Stimulated activated CD4-positive, alpha-beta T cell treated with anti-CD3 and anti-CD28 coated beads, Interleukin-2, amount 100 ng/mL, for 24 hours (primary cell): ENCODE measurements around the gene MYOM3.
"Not testable (repeated sequence)": the region's sequence is repeated elsewhere in the genome, so short reads cannot be mapped to it uniquely, and the experiment has no call there.

ENCODE experiments used
- DNase-seq, 2 donors: peaks; one replicate each; pipeline ENCODE4 v3.0.0-alpha.2; 2020

Gene MYOM3

DNA sequence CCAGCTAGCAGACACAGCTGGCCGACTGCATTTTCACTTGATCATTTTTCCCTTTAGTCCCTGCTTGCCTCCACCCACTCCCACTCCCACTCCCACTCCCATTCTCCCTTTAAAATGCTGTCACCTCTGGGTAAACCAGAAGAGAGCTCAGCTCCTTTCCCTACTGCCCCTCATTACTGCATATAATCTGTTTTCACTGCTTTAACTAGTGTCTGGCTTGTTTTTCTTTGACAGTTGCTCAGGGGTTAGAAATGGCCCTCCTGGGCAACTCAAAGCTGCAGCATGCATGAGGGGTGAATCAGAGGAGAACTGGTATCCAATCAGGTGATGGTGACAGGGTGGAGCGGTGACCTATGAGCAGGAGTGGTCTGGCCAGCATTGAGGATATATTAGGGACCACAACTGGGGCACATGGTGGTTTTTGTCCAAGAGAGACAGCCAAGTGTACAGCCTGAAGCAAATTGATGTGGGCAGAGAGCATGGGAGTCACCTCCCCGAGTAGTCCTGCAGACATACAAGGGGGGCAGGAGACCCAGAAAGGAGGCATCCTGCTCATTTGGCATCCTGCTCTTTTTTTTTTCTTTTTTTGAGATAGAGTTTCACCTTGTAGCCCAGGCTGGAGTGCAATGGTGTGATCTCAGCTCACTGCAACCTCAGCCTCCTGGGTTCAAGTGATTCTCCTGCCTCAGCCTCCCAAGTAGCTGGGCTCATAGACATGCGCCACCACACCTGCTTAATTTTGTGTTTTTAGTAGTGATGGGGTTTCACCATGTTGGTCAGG is 89.2 kb downstream of the MYOM3 start:
- DNase-seq, result no peak

DNA sequence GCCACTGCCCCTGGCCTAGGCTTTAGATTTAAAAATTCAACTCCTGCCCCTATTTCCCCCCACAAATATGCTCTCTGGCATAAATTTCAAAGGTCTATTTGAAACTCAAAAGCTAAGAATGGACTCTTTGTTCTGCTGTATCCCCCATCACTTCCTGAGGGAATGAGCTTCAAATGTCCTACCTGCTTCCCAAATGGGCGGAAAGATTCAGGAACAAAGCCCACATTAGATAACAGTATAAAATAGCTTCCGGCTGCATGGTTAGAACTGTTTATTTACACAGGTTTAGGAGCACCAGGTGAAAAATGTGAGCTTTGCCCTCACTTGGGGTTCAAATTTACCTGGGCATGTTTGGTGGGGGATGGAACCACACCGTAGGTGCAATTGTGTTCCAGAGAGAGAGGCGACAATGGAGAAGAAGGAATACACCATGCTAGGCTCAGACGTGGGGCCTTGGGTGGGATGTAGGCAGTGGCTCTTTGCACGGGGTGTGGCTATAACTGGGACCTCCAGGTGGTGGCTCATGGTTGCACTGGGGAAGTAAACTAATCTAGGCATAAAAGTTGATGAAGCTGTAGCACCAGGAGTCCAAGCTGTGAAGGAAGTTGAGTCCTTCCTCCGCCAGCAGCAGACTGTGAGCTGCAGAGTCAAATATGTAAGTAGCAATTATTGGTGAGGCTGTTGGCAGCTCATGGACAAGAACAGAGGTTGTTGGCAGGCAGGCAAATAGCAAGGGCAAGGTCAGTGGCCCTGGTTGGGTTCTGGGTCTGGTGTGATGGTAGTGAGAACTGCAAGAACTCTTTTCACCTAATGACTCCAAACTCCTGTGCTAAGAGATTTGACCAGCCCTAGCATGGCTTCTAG is 90.3 kb downstream of the MYOM3 start:
- no peak for DNase-seq

DNA sequence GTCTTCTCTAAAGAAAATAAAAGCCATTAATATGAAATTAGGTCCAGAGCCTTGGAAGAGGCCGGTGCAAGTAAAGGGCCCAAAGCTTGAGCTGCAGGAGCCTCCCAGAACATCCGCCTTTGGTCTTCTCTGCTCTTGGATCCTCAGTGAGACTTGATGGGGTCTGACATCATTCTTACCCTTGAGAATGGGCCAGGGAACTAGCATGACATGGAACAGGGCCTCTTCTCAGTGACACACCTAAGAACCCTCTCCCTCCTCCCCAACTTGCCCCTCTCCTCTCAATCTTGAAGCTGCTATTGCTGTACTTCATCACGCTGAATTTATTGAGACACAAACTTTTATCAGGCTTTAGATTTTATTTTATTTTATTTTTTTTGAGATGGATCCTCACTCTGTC is 91.5 kb downstream of the MYOM3 start:
- no peak for DNase-seq

DNA sequence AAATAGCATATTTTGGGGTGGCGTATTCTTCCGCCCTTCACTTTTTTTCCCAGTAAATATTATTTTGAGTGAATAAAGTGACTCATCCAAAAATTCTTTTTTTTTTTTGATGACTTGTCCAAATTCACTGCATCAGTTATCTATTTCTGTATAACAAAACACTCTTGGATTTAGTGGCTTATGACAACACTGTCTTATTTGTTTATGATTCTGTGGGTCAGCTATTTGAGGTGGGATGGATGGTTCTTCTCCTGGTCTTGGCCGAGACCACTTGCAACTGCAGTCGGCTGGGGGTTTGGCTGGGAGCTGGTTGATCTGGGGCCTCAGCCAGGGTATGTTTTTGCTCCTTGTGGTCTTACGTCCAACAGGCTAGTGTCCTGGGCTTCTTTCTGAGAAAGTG is 91.9 kb downstream of the MYOM3 start:
- no peak for DNase-seq

DNA sequence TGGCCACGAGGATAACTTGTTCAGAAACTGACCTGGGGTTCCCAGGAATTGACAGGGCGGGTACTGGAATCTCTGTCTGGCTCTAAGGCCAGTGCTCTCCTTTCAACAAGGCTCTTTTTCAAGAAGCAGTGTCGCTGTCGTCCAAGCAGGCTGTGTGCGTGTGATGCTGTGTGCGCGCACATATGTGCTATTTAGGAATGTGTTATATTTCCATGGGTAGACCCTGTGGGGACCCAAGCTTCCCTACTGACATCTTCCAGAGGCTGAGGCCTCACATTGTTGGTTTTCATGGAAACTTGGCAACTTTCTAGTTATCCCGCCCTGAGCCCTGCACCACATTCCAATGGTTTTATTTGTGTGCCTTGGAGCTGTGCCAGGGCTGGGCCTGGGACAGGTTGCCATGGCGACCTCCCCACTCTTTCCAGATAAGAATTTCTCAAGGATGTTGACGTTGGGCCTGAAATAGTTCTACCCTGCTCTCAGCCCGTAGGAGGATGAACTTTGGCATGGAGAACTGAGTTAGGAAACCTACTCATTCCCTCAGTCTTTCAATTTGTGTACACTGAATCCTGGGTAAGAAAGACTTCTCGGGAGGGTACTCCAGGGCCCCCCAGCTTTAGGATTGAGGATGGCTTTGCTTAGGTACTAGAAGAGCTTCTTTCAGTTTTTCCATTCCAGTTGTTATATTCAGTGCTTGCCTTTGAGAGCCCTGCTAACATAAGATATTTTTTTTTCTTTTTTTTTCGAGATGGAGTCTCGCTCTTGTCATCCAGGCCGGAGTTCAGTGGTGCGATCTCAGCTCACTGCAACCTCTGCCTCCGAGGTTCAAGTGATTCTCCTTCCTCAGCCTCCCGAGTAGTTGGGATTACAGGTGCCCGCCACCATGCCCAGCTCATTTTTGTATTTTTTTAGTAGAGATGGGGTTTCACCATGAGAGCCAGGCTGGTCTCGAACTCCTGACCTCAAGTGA is 93.0 kb downstream of the MYOM3 start:
- no peak for DNase-seq

DNA sequence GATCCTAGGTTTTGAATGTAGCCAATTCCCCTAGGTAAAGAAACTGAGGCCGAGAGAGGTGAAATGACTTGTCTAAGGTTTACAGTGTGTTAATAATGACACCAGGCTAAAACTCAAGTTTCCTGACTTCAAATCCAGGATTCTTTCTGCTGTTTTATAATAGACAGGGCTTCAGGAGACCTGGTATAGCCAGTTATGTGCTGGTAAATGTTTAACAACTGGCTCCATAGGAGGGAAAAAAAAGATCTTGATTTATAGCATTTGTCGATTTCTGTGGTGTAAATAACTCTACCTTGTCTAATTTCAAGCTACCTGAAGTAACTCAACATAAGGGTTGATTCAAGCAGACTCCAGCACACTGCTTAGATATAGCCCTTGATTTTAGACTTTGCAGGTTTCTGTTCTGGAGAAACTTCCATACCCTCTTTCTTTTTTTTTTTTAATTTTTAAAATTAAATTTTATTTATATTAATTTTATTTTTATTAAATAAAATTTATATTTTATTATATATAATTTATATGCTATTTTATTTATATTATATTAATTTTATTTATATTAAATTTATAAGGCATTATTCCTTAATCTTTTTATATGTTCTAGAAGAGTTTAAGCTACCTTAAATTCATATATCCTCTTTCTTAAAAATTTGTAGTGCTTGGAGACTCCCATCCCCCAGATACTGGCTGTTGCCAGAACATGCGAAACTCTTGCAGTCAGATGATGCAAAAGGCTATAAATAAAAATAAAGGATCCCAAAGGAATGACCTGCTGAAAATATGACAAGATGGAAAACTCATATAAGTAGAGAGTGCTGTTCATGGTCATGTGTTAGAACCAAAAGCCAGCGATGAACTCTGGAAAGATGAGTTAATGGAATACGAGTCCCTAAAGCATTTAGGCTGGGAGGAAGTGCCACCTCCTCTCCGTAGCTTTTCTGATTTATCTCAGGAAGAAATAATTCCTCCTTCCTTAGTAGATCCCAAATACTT is 96.4 kb downstream of the MYOM3 start:
- no peak for DNase-seq

DNA sequence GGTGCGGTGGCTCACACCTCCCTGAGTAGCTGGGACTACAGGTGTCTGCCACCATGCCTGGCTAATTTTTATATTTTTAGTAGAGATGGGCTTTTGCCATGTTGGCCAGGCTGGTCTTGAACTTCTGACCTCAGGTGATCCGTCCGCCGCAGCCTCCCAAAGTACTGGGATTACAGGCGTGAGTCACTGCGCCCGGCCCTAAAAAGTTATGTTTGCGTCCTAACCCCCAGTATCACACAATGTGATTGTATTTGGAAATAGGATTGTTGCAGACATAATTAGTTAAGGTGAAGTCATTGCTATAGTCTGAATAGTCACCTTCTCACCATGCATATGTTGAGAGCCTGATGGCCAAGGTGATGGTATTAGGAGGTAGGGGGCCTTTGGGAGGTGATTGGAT is 99.1 kb downstream of the MYOM3 start:
- DNase-seq, result not testable (repeated sequence)

DNA sequence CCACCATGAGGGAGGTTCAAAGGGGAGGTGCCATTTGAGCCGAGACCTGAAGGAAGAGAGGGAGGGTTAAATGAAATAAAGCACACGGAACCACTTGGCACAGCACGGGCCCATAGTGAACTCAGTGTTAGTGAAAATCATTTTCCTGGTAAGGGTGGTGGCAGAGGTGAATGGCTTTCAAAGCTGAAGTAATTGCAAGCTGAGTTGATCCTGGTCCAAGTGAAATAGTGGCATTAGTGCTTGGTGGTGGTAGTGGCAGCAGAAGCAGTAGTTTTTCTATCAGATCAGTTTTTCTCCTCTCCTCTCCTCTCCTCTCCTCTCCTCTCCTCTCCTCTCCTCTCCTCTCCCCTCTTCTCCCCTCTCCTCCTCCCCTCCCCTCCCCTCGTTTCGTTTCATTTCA is 101.3 kb downstream of the MYOM3 start:
- no peak for DNase-seq

DNA sequence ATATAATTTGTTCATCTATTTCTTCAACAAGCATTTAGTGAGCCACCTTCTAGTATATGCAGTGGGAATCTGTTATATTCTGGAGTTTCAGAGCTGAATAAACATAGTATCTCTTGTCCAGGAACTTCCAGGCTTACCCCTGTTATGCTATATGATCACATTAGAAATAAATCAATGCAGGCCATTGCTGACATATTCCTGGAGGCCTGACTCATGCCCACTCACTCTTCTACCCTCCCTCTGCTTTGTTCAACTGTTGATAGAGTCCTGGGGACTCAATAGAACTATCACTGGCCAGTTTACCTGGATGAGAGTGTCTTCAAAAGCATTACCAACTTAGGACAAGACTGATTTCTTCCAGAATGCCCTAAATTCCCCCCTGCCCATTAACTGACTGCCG is 102.5 kb downstream of the MYOM3 start:
- DNase-seq, result no peak

DNA sequence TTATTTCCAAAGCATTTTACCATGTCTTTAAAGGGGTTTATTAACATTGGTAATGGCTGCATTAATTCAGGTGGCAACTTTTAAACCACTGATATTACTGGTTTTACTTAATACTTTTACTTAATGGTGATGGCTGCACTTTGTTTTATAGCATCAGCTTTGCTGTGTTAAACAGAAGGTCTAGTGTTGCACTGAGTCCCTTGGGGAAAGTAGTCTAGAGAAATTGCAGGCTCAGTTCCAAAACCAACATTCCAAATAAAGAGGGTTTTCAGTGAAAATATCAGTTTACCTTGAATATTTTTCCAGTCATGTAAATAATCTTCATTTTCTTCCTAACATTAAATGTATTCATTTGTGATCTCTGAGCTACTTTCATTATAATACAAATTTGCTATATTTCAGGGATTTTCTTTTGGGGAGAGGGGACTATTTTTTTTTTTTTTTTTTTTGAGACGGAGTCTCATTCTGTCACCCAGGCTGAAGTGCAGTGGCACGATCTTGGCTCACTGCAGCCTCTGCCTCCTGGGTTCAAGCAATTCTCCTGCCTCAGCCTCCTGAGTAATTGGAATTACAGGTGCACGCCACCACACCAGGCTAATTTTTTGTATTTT is 103.3 kb downstream of the MYOM3 start:
- DNase-seq, result not testable (repeated sequence)

DNA sequence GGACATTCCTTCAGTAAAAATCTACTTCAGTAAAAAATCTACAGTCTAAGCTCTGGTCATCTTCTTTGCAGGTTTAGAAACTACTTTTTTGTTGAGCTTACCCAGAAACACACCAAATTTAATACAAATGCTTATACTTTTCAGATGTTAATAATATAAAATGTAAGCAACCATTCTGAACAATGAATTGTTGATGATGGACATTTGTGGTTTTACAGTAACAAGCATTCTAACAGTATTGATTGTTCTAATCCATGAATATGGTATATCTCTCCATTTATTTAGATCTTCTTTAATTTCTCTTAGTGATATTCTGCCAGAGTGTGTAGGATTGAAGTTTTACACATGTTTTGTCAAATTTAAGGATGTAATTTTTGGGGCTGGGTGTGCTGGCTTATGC is 104.9 kb downstream of the MYOM3 start:
- DNase-seq, result no peak
